Central memory CD4-positive, alpha-beta T cell (primary cell): ENCODE results near the gene HK3.

Source experiments
- DNase-seq: peaks from one replicate; pipeline ENCODE4 v3.0.0; 2022

HK3 gene

DNA sequence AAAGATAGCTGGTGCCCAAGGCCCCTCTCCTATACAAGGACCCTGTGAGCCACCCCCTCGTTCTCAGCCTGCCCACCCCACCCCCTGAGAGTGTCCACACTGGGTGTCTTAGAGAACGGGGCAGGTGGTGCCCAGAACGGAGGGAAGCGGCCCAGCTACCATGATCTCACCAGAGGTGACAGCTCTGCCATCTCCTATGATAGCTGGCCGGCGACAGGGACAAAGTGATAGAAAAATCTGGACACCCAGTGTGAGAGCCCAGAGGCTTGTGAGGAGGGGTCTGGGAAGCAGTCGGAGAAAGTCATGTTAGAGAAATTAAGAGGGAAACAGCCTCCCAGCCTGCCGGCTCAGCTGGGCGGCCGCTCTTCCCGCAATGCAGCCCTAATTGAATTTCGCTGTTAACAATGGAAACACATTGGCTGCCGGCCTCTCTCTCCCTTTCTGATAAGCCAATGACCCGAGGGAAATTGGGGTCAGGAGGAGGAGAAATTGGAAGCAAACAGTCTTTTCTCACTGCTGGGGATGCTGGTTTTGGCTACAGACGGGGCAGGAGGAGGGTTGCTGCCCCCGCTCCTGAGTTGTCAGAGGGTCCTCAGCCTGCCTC, 32.3 kb downstream of the HK3 start:
- DNase-seq, result no peak

DNA sequence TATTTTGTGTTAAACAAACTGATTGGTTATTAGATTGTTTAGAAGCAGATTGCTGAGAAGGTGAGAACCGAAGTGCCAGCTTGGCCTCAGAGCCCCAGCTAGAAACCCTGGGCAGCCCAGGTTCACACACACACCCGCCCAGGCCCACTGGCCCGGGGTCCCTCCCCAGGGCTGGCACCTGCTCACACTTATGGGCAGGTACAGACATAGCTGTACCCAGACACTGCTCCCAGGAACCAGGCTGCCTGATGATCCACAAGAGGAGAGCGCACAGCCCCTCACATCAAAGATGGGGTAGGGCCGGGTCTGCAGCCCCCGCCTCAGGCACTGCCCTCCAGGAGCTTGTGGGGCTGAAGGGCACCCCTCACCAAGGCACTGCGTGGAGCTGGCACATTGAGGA, 33.2 kb downstream of the HK3 start:
- no peak for DNase-seq

DNA sequence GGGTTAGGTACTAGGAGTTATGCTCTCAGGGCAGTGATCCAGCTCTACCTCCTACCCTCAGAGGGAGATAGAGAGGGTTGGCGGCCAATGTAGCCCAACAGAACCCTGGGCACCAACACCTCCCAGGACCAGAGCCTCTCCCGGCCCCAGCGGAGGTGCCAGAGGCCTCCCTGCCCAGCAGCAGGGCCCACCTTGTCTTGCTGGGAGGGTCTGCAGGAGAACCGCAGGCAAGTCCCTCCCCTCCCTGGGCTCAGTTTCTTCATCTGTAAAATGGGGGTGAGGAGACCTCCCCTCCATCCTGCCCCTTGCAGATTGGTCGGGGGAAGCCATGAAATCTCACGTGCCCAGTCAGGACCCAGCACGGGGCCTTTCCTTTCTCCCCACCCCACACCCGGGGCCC, 34.4 kb downstream of the HK3 start:
- DNase-seq, result no peak

DNA sequence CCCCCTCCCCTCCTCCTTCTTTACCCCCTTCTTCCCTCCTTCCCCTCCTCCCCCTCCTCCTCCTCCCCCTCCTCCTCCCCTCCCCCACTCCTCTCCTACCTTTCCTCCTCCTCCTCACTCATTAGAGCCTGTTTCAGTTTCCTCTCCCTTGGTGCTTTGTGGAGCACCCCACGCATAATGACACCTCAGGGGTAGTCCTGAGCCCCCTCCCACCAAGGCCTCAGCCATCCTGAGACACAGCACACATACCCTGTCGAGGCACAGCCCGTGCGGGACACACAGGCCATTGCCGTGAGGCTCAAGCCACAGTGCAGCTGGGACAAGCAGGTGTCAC, 35.4 kb downstream of the HK3 start:
- no peak for DNase-seq

DNA sequence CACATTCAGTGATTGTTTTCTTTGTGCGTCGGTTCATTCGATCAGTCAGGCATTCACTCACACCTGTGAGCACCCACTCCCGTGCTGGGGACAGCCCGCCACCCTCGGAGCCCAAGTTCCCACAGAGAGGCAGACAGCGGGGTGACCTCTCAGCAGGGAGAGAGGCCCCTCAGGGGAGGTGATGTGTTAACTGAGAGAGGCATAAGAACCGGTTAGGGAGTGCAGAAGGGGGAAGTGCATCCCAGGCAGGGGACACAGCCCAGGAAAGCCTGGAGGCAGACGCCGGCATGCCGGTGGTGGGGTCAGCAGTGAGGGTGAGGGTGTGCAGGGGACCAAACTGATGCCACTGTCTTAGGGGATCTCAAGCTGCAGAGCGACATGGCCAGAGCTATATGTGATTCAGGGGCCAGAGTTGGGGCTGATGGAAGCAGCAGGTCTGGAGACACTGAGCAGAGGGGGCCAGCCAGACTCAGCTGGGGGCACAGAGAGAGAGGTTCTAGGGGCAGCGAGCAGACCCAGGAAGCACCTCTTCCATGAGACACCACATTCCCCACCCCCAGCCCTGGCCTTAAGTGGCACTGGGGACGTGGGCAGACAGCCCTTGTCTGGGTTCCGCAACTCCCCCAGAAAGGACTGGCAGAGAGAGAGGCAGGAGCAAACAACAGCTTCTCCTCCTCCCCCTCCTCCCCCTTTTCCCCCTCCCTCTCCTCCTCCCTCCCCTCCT, 35.9 kb downstream of the HK3 start:
- DNase-seq, result no peak

DNA sequence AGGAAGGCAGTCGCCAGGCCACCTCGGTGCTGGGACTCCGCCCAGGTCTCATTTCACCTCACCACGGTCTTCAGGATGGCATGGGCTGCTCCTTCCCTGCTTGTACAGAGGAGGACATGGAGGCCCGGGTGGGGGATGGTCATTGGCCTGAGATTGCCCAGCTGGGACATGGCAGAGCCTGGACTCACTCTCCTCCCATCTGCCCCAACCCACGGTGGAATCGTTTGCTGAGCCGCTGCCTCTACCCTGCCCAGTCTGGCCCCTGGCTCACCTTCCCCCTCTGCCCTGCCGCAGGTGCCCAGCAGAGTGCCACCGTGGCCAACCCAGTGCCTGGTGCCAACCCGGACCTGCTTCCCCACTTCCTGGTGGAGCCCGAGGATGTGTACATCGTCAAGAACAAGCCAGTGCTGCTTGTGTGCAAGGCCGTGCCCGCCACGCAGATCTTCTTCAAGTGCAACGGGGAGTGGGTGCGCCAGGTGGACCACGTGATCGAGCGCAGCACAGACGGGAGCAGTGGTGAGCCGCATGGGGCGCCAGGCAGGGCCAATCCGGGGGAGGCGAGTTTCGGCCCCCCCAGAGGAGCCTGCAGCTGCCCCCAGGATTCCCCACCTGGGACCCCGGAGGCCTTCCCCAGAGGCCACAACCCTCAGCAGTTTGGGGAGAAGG, 36.7 kb downstream of the HK3 start:
- DNase-seq, result no peak

DNA sequence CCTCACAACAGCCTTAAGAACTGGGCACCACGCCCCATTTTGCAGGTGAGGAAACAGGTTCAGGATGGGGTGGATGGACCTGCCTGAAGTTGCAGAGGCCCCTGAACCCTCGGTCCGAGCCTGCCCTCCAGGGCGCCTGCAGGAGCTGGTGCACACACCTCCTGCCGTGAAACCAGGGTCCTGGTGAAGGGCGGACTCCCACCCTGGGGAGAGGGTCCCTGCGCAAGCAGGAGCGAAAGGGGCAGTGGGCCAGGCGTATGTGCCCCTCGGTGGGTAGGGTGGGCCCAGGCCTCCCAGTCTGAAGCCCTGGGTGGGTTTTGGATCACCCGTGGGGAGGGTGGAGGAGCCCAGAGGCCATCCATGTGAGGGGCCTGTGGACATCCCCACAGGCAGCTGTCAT, 37.9 kb downstream of the HK3 start:
- DNase-seq, result no peak

DNA sequence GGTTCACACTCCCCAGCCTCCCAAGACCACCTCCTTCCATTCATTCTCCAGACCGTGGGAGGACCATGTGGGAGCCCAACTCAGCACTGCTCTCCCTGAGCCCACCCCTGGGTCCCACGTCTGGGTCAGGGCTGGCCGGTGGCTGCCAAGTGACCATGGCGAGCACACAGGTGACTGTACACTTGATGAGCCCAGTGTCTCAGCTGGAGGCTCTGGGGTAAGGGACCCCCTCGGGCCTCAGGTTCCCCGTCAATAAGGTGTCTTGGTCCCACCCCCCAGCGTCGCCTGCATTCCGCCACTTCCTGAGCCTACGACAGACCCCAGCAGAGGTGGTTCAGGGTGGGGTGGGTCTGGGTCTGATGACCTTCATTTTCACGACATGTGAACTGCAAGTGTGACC, 38.8 kb downstream of the HK3 start:
- DNase-seq, result no peak

DNA sequence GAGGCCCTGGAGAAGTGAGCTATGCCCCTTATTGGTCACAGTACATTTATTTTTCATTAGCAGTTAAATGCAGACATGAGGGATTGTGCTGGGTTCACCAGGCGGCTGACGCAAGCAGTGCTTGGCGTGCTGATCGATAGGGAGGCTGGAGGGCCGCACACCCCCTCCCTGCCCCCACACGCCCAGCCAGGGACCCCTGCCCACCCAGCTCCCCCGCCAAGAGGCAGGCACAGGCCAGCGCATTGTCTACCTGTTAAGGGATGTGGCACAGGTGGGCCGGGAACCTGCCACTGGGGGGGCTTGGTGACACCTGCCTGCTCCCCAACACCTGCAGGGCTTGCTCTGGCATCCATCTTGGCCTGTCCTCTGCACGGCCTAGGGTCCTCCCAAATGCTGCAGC, 39.2 kb downstream of the HK3 start:
- no peak for DNase-seq

DNA sequence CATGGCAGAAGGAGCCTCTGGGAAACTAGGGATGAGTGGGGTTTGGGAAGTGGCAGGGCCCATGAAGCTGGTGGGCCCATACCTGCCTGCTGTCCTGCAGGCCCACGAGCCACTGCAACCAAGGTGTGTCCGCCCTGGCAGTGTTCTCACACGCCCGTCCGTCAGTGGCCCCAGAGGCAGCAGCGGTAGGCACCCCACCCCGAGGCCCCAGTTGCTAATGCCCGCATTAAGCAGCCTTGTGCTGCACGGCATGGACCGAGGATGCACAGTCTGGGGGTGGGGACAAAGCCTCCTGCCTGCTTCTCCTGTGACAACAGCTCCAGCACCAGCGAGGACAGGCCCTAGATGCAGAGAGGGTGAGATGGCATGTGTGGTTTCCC, 41.3 kb downstream of the HK3 start:
- no peak for DNase-seq

DNA sequence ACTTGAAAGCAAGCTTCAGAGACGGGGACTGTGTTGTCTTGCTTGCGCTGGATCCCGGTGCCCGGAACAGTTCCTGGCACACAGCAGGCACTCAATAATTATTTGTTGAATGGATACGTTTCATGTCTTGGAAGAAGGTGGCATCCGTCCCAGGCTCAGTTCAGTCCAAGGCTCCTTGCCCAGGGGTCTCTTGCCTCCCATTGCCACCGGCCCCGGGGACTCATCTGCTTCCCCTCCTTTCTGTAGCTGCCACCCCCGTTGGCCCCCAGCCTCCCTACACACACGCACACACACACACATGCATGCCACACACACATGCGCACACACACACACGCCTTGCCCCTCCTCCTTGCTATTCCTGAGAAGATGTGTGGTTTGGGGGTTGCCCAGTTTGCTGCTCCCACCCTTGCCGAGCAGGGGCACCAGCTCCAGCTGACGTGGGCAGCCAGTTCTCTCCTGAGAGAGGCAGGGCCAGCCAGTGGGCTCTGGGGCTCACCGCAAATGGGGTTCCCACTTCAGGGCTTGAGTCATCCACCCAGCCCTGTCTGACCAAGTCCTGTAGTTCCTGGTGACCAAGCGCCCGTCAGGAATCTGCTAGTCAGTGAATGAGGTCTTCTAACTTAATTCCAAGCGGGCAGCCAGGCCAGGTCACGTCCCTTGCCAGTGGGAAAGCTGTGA, 41.8 kb downstream of the HK3 start:
- DNase-seq, result no peak

DNA sequence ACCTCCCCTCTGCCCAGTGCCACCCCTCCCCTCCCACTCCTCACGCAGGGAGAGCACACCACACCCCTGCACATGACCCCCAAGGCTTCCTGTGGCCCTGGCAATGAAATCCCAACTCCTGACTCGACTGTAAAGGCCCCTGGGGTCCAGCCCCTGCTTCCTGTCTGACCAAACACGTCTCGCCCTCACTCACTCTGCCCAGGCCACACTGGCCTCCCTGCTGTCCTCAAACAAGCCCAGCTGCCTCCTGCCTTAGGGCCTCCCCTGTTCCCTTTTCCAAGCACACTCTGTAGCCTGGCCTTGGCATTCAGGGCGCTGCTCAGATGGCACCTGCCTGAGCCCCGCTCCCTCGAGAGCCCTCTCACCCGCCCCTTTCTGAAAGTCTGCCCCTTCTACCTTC, 42.4 kb downstream of the HK3 start:
- no peak for DNase-seq

DNA sequence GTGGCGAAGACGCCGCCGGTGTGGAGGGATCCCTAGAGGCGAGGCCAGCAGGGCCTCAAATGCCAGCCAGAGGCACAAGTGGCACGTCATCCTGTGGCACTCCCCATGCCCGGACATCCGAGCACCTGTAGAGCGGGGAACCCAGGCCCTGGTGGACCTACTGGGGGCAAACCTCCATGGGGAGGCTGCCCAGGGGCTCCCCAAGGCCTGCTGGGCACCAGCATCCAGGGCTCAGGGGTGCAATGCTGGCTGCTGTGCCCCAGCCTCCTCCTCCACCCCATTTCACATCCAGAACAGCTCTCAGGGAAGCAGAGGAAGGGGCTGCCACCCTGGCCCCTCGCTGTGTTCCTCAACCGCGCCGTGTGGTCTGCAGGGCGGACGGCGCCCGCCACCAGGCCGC, 43.5 kb downstream of the HK3 start:
- DNase-seq, result no peak

DNA sequence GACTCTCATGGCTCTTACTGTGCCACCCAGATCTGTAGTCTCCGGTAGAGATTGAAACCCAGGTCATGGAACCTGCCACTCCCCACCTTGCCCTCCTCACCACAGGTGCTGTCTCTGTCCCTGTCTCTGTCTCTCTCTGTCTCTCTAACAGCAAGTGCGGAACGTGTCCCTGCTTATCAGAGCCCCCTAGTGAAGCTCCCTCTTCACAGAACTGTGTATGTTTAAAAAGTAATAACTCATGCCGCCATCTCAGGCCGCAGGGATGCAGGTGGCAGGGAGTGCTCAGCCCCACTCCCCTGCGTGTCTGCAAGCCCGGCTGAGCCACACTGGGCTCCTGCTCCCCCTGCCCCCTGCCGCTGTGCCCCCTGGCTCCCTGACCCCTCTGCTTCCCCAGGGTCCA, 45.0 kb downstream of the HK3 start:
- DNase-seq, result no peak

DNA sequence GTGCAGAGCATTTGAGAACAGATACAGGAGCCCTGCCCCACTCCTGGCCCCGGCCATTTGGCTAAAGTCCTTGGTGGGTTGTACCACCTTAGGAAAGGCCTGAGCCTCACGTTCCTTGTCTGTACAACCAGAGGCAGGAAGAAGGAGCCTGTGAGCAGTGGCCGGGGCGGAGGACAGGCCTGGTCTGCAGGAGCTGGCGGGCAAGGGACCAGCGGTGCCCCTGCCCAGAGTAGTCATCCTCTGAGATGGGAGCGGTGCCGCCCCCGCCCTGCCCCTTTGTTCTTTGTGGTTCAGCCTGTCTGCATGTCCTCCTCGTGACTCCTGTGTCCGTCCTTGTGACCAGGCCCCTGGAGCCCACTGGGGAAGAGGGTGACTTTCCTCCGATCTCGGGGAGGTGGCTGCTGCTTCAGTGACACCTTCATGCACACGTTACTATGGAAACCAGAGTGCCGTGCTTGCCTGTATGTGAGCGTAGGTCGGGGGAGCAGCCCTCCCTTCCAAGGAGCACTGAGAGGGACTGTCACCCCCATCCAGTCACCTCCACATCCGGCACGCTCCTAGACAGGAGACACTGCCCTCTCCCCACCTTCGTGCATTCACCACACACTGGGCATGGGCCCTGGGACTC, 45.9 kb downstream of the HK3 start:
- DNase-seq, result no peak

DNA sequence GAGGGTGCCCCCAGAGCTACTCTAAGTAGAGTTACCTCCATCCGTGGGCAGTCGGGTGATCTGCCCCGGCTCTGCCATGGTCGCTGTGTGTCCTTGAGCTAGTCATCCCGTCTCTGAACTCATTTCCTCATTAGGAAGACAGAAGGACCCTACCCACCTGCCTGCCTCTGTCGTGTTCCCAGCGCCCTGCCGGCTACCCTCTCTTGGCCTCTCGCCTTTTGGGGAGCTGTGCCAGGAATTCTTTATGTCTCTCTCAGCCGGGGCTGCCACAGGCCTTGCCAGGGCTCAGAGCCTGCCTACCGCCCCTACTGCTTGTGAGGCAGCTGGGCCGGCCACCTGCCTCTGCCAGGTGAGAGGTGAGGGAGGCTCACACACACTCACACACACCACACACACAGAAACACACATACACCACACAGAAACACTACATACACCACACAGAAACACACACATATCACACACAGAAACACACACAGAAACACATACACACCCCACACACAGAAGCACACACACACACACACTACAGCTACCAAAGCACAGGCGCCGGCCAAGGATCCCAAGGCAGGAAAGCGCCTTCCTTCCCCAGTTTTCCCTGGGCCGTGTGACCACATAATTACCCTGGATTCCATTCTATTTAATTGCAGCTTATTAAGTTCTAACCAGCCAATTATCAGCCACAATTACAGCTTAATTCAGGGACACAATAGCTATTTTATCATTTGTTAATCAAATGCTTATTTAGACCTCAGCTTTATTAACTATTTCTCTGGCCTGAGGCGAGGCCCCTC, 47.1 kb downstream of the HK3 start:
- no peak for DNase-seq

DNA sequence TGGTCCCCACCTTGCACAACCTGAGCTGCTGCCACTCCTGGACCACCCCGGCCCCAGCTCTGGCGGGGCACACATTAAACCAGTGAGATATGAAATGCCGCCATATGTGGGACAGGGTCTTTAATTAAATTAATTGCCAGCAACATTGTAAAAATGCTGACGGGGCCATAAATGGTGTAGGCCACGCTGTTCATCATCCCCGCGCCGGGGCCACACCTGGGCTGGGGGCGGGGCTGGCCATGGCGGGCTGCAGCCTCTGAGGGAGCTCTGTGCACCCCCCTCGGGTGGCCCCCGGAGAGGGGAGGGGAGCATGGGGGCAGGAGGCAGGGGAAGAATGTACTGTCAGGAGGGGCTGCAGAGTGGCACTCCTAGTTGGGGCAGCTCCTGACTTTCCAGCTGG, 47.8 kb downstream of the HK3 start:
- DNase-seq, result no peak

DNA sequence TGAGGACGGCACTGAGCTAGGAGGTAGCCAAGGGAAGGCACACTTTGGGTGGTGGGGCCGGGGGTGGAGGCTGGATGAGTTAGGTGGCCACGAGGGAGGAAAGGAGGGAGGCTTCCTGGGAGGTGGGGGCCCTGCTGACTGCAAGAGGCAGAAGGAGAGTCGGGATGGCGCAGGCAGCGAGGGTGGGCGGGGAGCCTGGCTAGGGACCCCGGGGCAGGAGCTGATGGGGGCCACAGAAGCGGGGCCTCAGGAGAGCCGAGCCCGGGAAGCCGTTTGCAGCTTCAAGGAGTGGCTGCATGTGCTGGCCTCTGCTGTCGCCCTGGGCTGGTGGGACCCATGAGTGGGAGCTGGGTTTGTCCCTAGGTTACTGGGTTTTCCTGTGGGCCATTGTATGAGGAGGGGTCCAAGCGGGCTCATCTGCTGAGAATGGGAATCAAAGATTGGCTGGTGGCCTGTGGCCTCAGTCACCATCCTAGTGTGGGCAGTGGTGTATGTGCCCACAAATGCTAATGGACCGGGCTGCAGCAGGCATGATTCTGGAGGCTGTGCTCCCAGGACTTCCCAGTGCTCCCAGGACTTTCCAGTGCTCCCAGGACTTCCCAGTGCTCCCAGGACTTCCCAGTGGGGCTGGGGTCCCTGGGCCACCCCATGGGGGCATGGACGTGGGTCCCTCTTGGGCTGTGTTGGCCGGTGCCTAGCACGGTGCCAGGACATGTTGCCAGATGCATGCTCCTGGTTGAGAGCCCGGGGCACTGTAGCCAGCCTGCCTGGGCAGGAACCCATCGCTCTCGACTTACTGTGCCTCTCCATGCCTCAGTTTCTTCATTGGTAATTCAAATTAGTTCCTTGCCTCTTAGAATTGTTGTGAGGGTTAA, 48.5 kb downstream of the HK3 start:
- no peak for DNase-seq

DNA sequence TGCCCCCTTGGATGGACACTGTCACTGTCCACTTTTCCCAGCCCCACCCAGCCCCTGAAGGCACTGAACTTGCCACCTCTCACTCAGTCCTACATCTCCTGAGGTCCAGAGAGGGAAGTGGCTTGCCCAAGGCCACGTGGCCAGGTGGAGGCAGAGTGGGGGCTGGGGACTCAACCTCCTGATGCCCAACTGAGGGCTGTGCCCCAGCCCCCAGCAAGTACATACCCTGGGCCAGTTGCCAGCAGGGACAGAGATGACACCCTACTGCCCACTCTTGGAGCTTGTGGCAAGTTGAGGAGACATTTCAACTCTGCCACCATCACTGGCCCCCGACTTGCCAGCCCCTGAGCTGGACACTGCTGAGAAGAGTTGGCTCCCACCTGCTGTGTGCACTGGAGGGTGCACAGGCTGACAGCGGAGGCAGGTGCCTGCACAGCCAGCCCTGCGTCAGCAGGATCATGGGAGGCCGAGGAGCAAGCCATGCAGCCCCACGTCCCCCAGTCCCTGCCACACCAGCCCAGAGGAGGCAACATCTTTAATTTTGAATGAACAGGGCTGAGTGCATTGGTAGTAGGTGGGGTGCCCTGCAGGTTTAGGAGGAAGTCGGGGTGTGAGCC, 49.4 kb downstream of the HK3 start:
- no peak for DNase-seq

DNA sequence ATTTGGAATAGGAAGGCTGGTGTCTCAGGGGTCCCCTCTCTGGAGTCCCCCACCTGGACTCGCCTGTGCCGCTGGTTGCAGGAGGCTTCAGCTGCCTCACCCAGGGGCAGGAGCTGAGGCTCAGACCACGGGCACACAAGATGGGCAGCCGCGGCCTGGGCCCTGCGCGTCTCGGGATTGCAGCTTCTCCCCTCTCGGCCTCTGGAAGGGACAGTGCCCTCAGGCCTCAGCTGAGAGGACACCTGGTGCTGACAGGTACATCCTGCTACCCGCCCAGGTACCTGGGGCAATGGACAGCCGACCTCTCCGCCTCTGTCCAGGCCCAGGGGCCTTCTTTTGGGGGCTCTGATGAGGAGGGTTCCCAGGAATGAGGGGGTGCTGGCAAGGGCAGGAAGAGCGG, 50.5 kb downstream of the HK3 start:
- DNase-seq, result no peak

DNA sequence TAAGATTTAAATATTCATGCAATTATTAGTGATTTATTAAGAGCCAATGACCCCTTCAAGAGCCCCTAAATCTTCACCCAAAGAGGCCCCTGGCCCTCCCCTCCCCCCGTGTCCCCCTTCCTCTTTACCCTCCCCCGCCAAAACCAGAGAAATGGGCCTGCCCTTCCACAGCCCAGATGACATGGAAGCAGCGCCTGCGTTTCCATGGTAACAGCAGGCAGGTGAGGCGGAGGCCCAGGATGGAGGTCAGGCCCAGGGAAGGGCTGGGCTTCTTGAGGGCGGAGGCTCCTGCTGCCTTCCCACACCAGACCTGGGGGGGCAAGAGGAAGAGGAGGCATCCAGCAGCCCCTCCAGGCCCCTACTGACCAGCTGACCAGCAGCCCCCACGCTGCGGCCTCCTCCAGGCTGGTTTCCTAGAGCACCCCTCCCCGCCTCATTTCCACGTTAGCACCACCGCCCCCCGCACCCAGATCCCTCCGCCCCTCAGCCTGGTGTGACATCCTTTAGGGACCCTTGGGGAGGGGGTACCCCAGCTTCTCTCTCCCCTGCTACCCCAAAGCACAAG, 51.3 kb downstream of the HK3 start:
- DNase-seq, result no peak
